H9 (cell line): ENCODE measurements around the gene MPPE1. TPM values are rescaled to one million over a fixed set of nuclear protein-coding genes. Genes with fewer than 3 reads are reported as not detected.

Source experiments
- DNase-seq: peaks from one replicate; pipeline ENCODE4 v3.0.0-alpha.2; 2017
- H2AFZ ChIP-seq: one replicate; pipeline ENCODE4 v1.6.1; 2013; ENCODE audit warnings: mild to moderate bottlenecking, low read length, control low read depth, moderate library complexity
- H2AK5ac ChIP-seq: 2 replicates; pipeline ENCODE4 v1.6.1; 2013; ENCODE audit warnings: low read length, control low read depth, mixed read lengths; ENCODE audit not compliant: insufficient read length
- H2BK120ac ChIP-seq: one replicate; pipeline ENCODE4 v1.6.1; 2013; ENCODE audit warnings: low read depth, mild to moderate bottlenecking, low read length, control low read depth, inconsistent platforms; ENCODE audit not compliant: poor library complexity, severe bottlenecking
- H2BK12ac ChIP-seq: 2 replicates; pipeline ENCODE4 v1.6.1; 2013; ENCODE audit warnings: low read length, control low read depth, mixed read lengths, low read depth; ENCODE audit not compliant: insufficient read length
- H2BK15ac ChIP-seq: 2 replicates; pipeline ENCODE4 v1.6.1; 2013; ENCODE audit warnings: low read depth, low read length, control low read depth
- H2BK20ac ChIP-seq: one replicate; pipeline ENCODE4 v1.6.1; 2013; ENCODE audit warnings: low read depth, mild to moderate bottlenecking, low read length, control low read depth, inconsistent platforms; ENCODE audit not compliant: poor library complexity, severe bottlenecking
- H2BK5ac ChIP-seq: 2 replicates; pipeline ENCODE4 v1.6.1; 2013; ENCODE audit warnings: low read length, control low read depth, mixed read lengths; ENCODE audit not compliant: insufficient read length
- H3K14ac ChIP-seq: 2 replicates; pipeline ENCODE4 v1.6.1; 2013; ENCODE audit warnings: low read length, control low read depth; ENCODE audit not compliant: insufficient read depth
- H3K18ac ChIP-seq: 2 replicates; pipeline ENCODE4 v1.6.1; 2013; ENCODE audit warnings: low read depth, mild to moderate bottlenecking, mixed read lengths, low read length, control low read depth; ENCODE audit not compliant: insufficient read length
- H3K23ac ChIP-seq: 2 replicates; pipeline ENCODE4 v1.6.1; 2013; ENCODE audit warnings: low read length, control low read depth, mixed read lengths, low read depth; ENCODE audit not compliant: insufficient read length
- H3K23me2 ChIP-seq: 2 replicates; pipeline ENCODE4 v1.6.1; 2013; ENCODE audit warnings: low read depth, mild to moderate bottlenecking, mixed read lengths, low read length, control low read depth; ENCODE audit not compliant: insufficient read length, poor library complexity, severe bottlenecking
- H3K27ac ChIP-seq: 2 replicates; pipeline ENCODE4 v1.5.1; 2013; ENCODE audit warnings: low read length, control low read depth, mixed read lengths, low read depth; ENCODE audit not compliant: insufficient read length
- H3K27me3 ChIP-seq: 2 replicates; pipeline ENCODE4 v1.6.1; 2013; ENCODE audit warnings: low read length, control low read depth, inconsistent platforms; ENCODE audit not compliant: insufficient read depth
- H3K4ac ChIP-seq: 2 replicates; pipeline ENCODE4 v1.6.1; 2013; ENCODE audit warnings: low read depth, mild to moderate bottlenecking, control low read depth, inconsistent platforms, low read length, moderate library complexity
- H3K4me1 ChIP-seq: 2 replicates; pipeline ENCODE4 v1.6.1; 2013; ENCODE audit warnings: low read length, control low read depth, inconsistent platforms; ENCODE audit not compliant: insufficient read depth
- H3K4me2 ChIP-seq: 2 replicates; pipeline ENCODE4 v1.6.1; 2013; ENCODE audit warnings: low read length, control low read depth, mixed read lengths; ENCODE audit not compliant: insufficient read length, insufficient read depth
- H3K56ac ChIP-seq: 2 replicates; pipeline ENCODE4 v1.6.1; 2013; ENCODE audit warnings: low read depth, mild to moderate bottlenecking, mixed read lengths, low read length, control low read depth; ENCODE audit not compliant: insufficient read length
- H3K79me1 ChIP-seq: 2 replicates; pipeline ENCODE4 v1.6.1; 2013; ENCODE audit warnings: low read depth, mild to moderate bottlenecking, moderate library complexity, low read length, control low read depth, inconsistent platforms; ENCODE audit not compliant: insufficient read depth, poor library complexity, severe bottlenecking
- H3K79me2 ChIP-seq: 2 replicates; pipeline ENCODE4 v1.6.1; 2013; ENCODE audit warnings: low read length, control low read depth, inconsistent platforms; ENCODE audit not compliant: insufficient read depth
- H3K9ac ChIP-seq: 2 replicates; pipeline ENCODE4 v1.6.1; 2013; ENCODE audit warnings: low read length, control low read depth, mixed read lengths; ENCODE audit not compliant: insufficient read length; ENCODE audit errors: extremely low read depth
- H3K9me3 ChIP-seq: one replicate; pipeline ENCODE4 v1.6.1; 2013; ENCODE audit warnings: low read depth, low read length, inconsistent platforms; ENCODE audit not compliant: control insufficient read depth
- H3T11ph ChIP-seq: one replicate; pipeline ENCODE4 v1.6.1; 2013; ENCODE audit warnings: mild to moderate bottlenecking, low read length, control low read depth, inconsistent platforms
- H4K20me1 ChIP-seq: one replicate; pipeline ENCODE4 v1.6.1; 2013; ENCODE audit not compliant: control insufficient read depth, insufficient read length, insufficient read depth
- H4K5ac ChIP-seq: 2 replicates; pipeline ENCODE4 v1.6.1; 2013; ENCODE audit warnings: low read depth, mild to moderate bottlenecking, mixed read lengths, low read length, control low read depth; ENCODE audit not compliant: insufficient read length
- H4K8ac ChIP-seq: replicated peaks from 2 replicates; pipeline ENCODE4 v1.6.1; 2013; ENCODE audit warnings: low read length, control low read depth, mixed read lengths, low read depth; ENCODE audit not compliant: insufficient read length
- H4K91ac ChIP-seq: 2 replicates; pipeline ENCODE4 v1.6.1; 2013; ENCODE audit warnings: low read depth, mild to moderate bottlenecking, moderate library complexity, mixed read lengths, low read length, control low read depth; ENCODE audit not compliant: insufficient read length
- H3K27ac Mint-ChIP-seq, 3 experiments: 2 replicates in 2 of 3; 3 replicates in 1 of 3; pipeline ENCODE4 v1.8.0; 2020 to 2021; ENCODE audit warnings: mixed read lengths in 3 of 3, mild to moderate bottlenecking in 1 of 3, moderate library complexity in 1 of 3
- H3K27me3 Mint-ChIP-seq: 2 replicates; pipeline ENCODE4 v1.8.0; 2021; ENCODE audit warnings: low read depth, mild to moderate bottlenecking, moderate library complexity, mixed read lengths
- H3K36me3 Mint-ChIP-seq, 3 experiments: 2 replicates in 2 of 3; 3 replicates in 1 of 3; pipeline ENCODE4 v1.8.0; 2020 to 2021; ENCODE audit warnings: low read depth in 3 of 3, mixed read lengths in 3 of 3; ENCODE audit not compliant: insufficient read depth in 1 of 3
- H3K4me1 Mint-ChIP-seq, 2 experiments: 2 replicates each; pipeline ENCODE4 v1.8.0; 2020; ENCODE audit warnings: mixed read lengths in 2 of 2
- H3K4me3 Mint-ChIP-seq, 2 experiments: 2 replicates in 1 of 2; 3 replicates in 1 of 2; pipeline ENCODE4 v1.8.0; 2020 to 2021; ENCODE audit warnings: mild to moderate bottlenecking in 2 of 2, mixed read lengths in 2 of 2, moderate library complexity in 1 of 2
- H3K9me3 Mint-ChIP-seq, 2 experiments: 2 replicates in 1 of 2; 3 replicates in 1 of 2; pipeline ENCODE4 v1.8.0; 2020; ENCODE audit warnings: mild to moderate bottlenecking in 2 of 2, mixed read lengths in 2 of 2, moderate library complexity in 1 of 2
- CTCF ChIP-seq: fragments of 200-600 bp; sonication (generic); conservative IDR thresholded peaks from 3 replicates; pipeline ENCODE4 v1.8.0; 2021; ENCODE audit warnings: antibody characterized with exemption, mild to moderate bottlenecking
- WGBS: extraction: QIAGEN DNeasy Blood & Tissue Kit; methylation state at CpG from one replicate; pipeline ENCODE4 v1.1.7; 2013; ENCODE audit warnings: missing lambda C conversion rate, low lambda C conversion rate, mixed read lengths; ENCODE audit not compliant: insufficient read length; ENCODE audit errors: extremely low coverage; 5-methylcytosine and 5-hydroxymethylcytosine counted together
- total RNA-seq: library from RNA; stranded (reverse); gene quantifications from 2 replicates; pipeline ENCODE4 v1.2.1, GENCODE V29; 2021

Gene MPPE1
- total RNA-seq, 1 experiment from 2014 or later = 13.2 TPM

- H4K20me1 ChIP-seq = no peaks in the 10 kb centered on the region
- H2AK5ac ChIP-seq = no peak overlapping the region
- no peak overlapping the region for H2BK120ac ChIP-seq
- no peak for DNase-seq
- H4K8ac ChIP-seq = no peak overlapping the region
- H3K27me3 Mint-ChIP-seq = peaks cover 4% of the 10 kb centered on the region; the same call in 1 of the 2 replicates
- no peak overlapping the region for H2BK5ac ChIP-seq
- peaks cover 17 to 20% of the 10 kb centered on the region in 2 experiments for H3K4me1 Mint-ChIP-seq
- H3K4me3 Mint-ChIP-seq = no peak overlapping the region
- H3K79me2 ChIP-seq = no peaks in the 10 kb centered on the region
- H3K27ac ChIP-seq = no peak overlapping the region
- H3K9me3 Mint-ChIP-seq = no peaks in the 10 kb centered on the region
- H2BK12ac ChIP-seq = no peak overlapping the region
- no peak overlapping the region for H3K23ac ChIP-seq
- H3K14ac ChIP-seq = no peak overlapping the region
- no peaks in the 10 kb centered on the region for H3K79me1 ChIP-seq
- H3K4me1 ChIP-seq = peaks cover 2% of the 10 kb centered on the region; the same call in 1 of the 2 replicates
- H2BK20ac ChIP-seq = no peak overlapping the region
- H4K5ac ChIP-seq = no peak overlapping the region
- no CpG with 5 or more reads among the region's 5 CpGs for WGBS
- no peak overlapping the region for H3T11ph ChIP-seq
- no peak overlapping the region for H2BK15ac ChIP-seq
- H3K23me2 ChIP-seq = peaks cover 3% of the 10 kb centered on the region
- TF ChIP-seq CTCF = no peak
- H3K4me2 ChIP-seq = no peak overlapping the region
- no peak overlapping the region for H2AFZ ChIP-seq
- no peaks in the 10 kb centered on the region for H3K27me3 ChIP-seq
- no peak overlapping the region for H3K56ac ChIP-seq
- H3K27ac Mint-ChIP-seq = no peak overlapping the region
- H3K36me3 Mint-ChIP-seq = no peaks in the 10 kb centered on the region; a peak in 1 of 7 replicates
- H3K9ac ChIP-seq = no peak overlapping the region
- H3K4ac ChIP-seq = no peak overlapping the region
- H4K91ac ChIP-seq = no peak overlapping the region
- H3K9me3 ChIP-seq = no peaks in the 10 kb centered on the region
- H3K18ac ChIP-seq = no peak overlapping the region
These were observed 36.7 kb upstream of the MPPE1 start for GRCh38 chr18:11944786-11945185.
